ENCODE results near the gene ASPSCR1. TPM values are rescaled to one million over a fixed set of nuclear protein-coding genes. Genes with fewer than 3 reads are reported as not detected.

The ASPSCR1 gene
- total and polyA plus RNA-seq, 9 of the 15 experiments (the other 6 are each of a cell fraction or from before 2014, with no cell fraction given): 0.90 to 36.9 (median 11.6) TPM

DNA sequence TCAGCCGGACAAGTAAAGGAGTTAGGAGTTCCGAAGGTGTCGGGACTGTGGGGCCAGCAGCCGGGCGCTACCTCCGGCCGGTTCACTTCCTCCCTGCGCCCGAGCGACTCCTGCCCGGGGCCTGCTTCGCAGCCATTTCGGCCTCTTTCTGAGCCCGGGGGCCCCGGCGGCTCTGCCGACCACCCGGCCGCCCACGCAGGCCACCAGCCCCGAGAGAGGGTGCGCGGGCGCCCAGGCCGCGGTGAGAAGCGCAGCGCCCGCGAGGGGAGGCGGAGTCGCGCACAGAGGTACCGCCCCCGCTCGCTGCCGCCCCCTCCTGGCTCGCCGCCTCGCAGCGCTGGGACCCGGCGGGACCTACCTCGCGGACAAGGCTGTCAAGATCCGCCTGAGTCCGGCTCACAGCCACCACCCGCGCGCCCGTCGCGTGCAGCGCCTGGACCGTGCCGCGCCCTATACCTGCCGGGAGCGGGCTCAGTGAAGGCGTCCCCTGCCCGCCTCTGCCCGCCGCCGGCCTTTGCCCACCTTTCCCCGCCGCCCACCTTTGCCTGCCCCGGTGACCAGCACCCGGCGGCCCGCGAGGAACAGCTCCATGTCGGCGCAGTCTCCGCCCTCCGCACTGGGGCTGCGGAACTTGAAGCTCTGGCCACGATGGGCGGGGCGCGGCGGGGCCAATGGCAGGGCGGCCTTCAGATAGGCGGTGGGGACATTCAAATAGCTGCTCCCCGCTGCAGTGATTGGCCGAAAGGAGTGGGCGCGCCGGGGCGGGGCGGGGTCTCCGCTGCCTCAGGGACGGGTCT is 59.9 kb downstream of the ASPSCR1 start, which contains the start of gene DCXR (continued):
- TF ChIP-seq HOXB6 (CRISPR knock-in tag; IDR thresholded peaks at IDR 0.05; ENCODE audit: borderline replicate concordance) (no peak), SREBF1 (IDR thresholded peaks at IDR 0.05; ENCODE audit: borderline replicate concordance, low read depth, low read length) (no peak), ZNF589 (CRISPR knock-in tag; IDR thresholded peaks at IDR 0.05; ENCODE audit: low read depth) (no peak), ERF (CRISPR knock-in tag; IDR thresholded peaks at IDR 0.05) (peak; percentile 90; the same call in 1 of the 2 replicates), ZNF655 (CRISPR knock-in tag; IDR thresholded peaks at IDR 0.05) (no peak), TARDBP (IDR thresholded peaks at IDR 0.05) (peak; percentile 79; the same call in 1 of the 2 replicates), MYBL2 (IDR thresholded peaks at IDR 0.05; ENCODE audit: low read depth) (no peak), MYBL2 (CRISPR knock-in tag; IDR thresholded peaks at IDR 0.05; ENCODE audit: borderline replicate concordance) (no peak), SIRT6 (IDR thresholded peaks at IDR 0.05; ENCODE audit: low read depth, low read length) (no peak), NRF1 (conservative IDR thresholded peaks at IDR 0.05 in 1 of 2, IDR thresholded peaks at IDR 0.05 in 1 of 2) (peak; percentile 87 to 89), ZNF133 (CRISPR knock-in tag; IDR thresholded peaks at IDR 0.05) (no peak), TRIM28 (IDR thresholded peaks at IDR 0.05) (no peak), TCF3 (CRISPR knock-in tag; IDR thresholded peaks at IDR 0.05) (no peak; the same call in 1 of the 2 replicates), MNT (conservative IDR thresholded peaks at IDR 0.05) (peak; percentile 94 to 98), JUNB (CRISPR knock-in tag; conservative IDR thresholded peaks at IDR 0.05) (no peak), ZNF253 (CRISPR knock-in tag; conservative IDR thresholded peaks at IDR 0.05) (no peak), NR4A1 (CRISPR knock-in tag; IDR thresholded peaks at IDR 0.05) (no peak), NR4A1 (tag; IDR thresholded peaks at IDR 0.05) (no peak)
- TF ChIP-seq, protein P1, sequence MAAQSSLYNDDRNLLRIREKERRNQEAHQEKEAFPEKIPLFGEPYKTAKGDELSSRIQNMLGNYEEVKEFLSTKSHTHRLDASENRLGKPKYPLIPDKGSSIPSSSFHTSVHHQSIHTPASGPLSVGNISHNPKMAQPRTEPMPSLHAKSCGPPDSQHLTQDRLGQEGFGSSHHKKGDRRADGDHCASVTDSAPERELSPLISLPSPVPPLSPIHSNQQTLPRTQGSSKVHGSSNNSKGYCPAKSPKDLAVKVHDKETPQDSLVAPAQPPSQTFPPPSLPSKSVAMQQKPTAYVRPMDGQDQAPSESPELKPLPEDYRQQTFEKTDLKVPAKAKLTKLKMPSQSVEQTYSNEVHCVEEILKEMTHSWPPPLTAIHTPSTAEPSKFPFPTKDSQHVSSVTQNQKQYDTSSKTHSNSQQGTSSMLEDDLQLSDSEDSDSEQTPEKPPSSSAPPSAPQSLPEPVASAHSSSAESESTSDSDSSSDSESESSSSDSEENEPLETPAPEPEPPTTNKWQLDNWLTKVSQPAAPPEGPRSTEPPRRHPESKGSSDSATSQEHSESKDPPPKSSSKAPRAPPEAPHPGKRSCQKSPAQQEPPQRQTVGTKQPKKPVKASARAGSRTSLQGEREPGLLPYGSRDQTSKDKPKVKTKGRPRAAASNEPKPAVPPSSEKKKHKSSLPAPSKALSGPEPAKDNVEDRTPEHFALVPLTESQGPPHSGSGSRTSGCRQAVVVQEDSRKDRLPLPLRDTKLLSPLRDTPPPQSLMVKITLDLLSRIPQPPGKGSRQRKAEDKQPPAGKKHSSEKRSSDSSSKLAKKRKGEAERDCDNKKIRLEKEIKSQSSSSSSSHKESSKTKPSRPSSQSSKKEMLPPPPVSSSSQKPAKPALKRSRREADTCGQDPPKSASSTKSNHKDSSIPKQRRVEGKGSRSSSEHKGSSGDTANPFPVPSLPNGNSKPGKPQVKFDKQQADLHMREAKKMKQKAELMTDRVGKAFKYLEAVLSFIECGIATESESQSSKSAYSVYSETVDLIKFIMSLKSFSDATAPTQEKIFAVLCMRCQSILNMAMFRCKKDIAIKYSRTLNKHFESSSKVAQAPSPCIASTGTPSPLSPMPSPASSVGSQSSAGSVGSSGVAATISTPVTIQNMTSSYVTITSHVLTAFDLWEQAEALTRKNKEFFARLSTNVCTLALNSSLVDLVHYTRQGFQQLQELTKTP (IDR thresholded peaks at IDR 0.05; ENCODE audit: low read depth in 1 of 2, partially characterized antibody in 2 of 2): no peak
- TF ChIP-seq, protein P2, sequence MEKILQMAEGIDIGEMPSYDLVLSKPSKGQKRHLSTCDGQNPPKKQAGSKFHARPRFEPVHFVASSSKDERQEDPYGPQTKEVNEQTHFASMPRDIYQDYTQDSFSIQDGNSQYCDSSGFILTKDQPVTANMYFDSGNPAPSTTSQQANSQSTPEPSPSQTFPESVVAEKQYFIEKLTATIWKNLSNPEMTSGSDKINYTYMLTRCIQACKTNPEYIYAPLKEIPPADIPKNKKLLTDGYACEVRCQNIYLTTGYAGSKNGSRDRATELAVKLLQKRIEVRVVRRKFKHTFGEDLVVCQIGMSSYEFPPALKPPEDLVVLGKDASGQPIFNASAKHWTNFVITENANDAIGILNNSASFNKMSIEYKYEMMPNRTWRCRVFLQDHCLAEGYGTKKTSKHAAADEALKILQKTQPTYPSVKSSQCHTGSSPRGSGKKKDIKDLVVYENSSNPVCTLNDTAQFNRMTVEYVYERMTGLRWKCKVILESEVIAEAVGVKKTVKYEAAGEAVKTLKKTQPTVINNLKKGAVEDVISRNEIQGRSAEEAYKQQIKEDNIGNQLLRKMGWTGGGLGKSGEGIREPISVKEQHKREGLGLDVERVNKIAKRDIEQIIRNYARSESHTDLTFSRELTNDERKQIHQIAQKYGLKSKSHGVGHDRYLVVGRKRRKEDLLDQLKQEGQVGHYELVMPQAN (IDR thresholded peaks at IDR 0.05; ENCODE audit: borderline replicate concordance): peak; percentile 94

All from K562 (cell line).